Stimulated activated CD8-positive, alpha-beta memory T cell treated with anti-CD3 and anti-CD28 coated beads, Interleukin-7, amount 100 ng/mL, for 4 hours (primary cell): ENCODE results near the gene KCNQ1OT1.

ENCODE experiments used
- DNase-seq, 2 donors: peaks; one replicate each; pipeline ENCODE4 v3.0.0-alpha.2; 2020; ENCODE audit warnings: low read depth in 2 of 2

The KCNQ1OT1 gene

GRCh38 chr11:2582351-2582945 lies 117.3 kb downstream of the KCNQ1OT1 start:
- DNase-seq: no peak

- DNase-seq: no peak
These were observed 117.9 kb downstream of the KCNQ1OT1 start for GRCh38 chr11:2581931-2582350.

GRCh38 chr11:2581151-2581930 lies 118.5 kb downstream of the KCNQ1OT1 start:
- DNase-seq: no peak

GRCh38 chr11:2580571-2581001 lies 119.2 kb downstream of the KCNQ1OT1 start:
- no peak for DNase-seq

- no peak for DNase-seq
These were observed 119.8 kb downstream of the KCNQ1OT1 start for GRCh38 chr11:2580061-2580421.

GRCh38 chr11:2579315-2580060 lies 120.3 kb downstream of the KCNQ1OT1 start:
- DNase-seq: no peak

- DNase-seq: no peak
These were observed 120.9 kb downstream of the KCNQ1OT1 start for GRCh38 chr11:2578929-2579270.

GRCh38 chr11:2577991-2578928 lies 121.5 kb downstream of the KCNQ1OT1 start:
- no peak for DNase-seq

- no peak for DNase-seq
These were observed 122.5 kb downstream of the KCNQ1OT1 start for GRCh38 chr11:2577031-2577990.

GRCh38 chr11:2576549-2576948 lies 123.2 kb downstream of the KCNQ1OT1 start:
- DNase-seq: no peak

GRCh38 chr11:2576111-2576510 lies 123.7 kb downstream of the KCNQ1OT1 start:
- DNase-seq: no peak

- DNase-seq: no peak
These were observed 124.2 kb downstream of the KCNQ1OT1 start for GRCh38 chr11:2575591-2576051.

- DNase-seq: no peak
These were observed 125.0 kb downstream of the KCNQ1OT1 start for GRCh38 chr11:2574553-2575535.

- DNase-seq: no peak
These were observed 125.7 kb downstream of the KCNQ1OT1 start for GRCh38 chr11:2574043-2574552.

- DNase-seq: no peak
These were observed 126.4 kb downstream of the KCNQ1OT1 start for GRCh38 chr11:2573240-2574042.

- no peak for DNase-seq
These were observed 127.1 kb downstream of the KCNQ1OT1 start for GRCh38 chr11:2572491-2573239.

GRCh38 chr11:2571598-2572281 lies 128.1 kb downstream of the KCNQ1OT1 start:
- DNase-seq: no peak
